HEK293 (cell line): ENCODE results near the gene NOTCH3.

Experiments used
- CTCF ChIA-PET: fragments of 350-600 bp; formaldehyde crosslinking; extraction: SDS; loops from one replicate; lab custom pipeline; 2021; ENCODE audit warnings: antibody characterized with exemption; lab: Yijun Ruan, JAX
- POLR2A ChIA-PET: fragments of 300-600 bp; formaldehyde crosslinking; extraction: SDS; loops from one replicate; lab custom pipeline; 2020; ENCODE audit warnings: antibody characterized with exemption, inconsistent platforms; lab: Yijun Ruan, JAX
- H3K27ac ChIP-seq: fragments of 200-500 bp; sonication (Bioruptor generic); 2 replicates; pipeline ENCODE4 v1.5.1; 2014; ENCODE audit warnings: low read depth, low read length, control low read depth, inconsistent platforms; ENCODE audit errors: extremely low read depth
- H3K36me3 ChIP-seq, 2 experiments: fragments of 200-500 bp in 1 of 2; sonication (Bioruptor generic) in 1 of 2; 1 replicate in 1 of 2; 2 replicates in 1 of 2; pipeline ENCODE4 v1.5.1; 2014 to 2017; ENCODE audit warnings: inconsistent platforms in 2 of 2, low read length in 2 of 2; ENCODE audit not compliant: control insufficient read depth in 2 of 2, insufficient read depth in 1 of 2
- H3K4me1 ChIP-seq: fragments of 200-500 bp; sonication (Bioruptor generic); 2 replicates; pipeline ENCODE4 v1.5.1; 2014; ENCODE audit warnings: mild to moderate bottlenecking, low read length, inconsistent platforms; ENCODE audit not compliant: control insufficient read depth, insufficient read depth
- H3K4me3 ChIP-seq: 2 replicates; pipeline ENCODE4 v1.5.1; 2011; ENCODE audit warnings: low read depth, mild to moderate bottlenecking, control low read depth, low read length, moderate library complexity
- H3K9me3 ChIP-seq: fragments of 200-500 bp; sonication (Bioruptor generic); 2 replicates; pipeline ENCODE4 v1.5.1; 2014; ENCODE audit warnings: low read depth, low read length, inconsistent platforms; ENCODE audit not compliant: control insufficient read depth, insufficient read depth
- EGR2 ChIP-seq: fragments of 450-650 bp; formaldehyde crosslinking; IDR thresholded peaks from 2 replicates; pipeline ENCODE4 v1.5.1; 2016; ENCODE audit warnings: low read depth, missing biosample characterization, missing genetic modification characterization
- FEZF1 ChIP-seq: fragments of 450-650 bp; formaldehyde crosslinking; IDR thresholded peaks from 2 replicates; pipeline ENCODE4 v1.5.1; 2016; ENCODE audit warnings: missing biosample characterization, missing genetic modification characterization
- KLF9 ChIP-seq: fragments of 450-650 bp; formaldehyde crosslinking; IDR thresholded peaks from 2 replicates; pipeline ENCODE4 v1.5.1; 2016; ENCODE audit warnings: missing biosample characterization, missing genetic modification characterization, low read depth
- ZBTB1 ChIP-seq: fragments of 450-650 bp; formaldehyde crosslinking; IDR thresholded peaks from 2 replicates; pipeline ENCODE4 v1.5.1; 2016; ENCODE audit warnings: missing biosample characterization, missing genetic modification characterization
- ZFP41 ChIP-seq: fragments of 450-650 bp; formaldehyde crosslinking; IDR thresholded peaks from 2 replicates; pipeline ENCODE4 v1.5.1; 2016; ENCODE audit warnings: missing biosample characterization, missing genetic modification characterization, borderline replicate concordance
- ZNF133 ChIP-seq: fragments of 450-650 bp; formaldehyde crosslinking; IDR thresholded peaks from 2 replicates; pipeline ENCODE4 v1.5.1; 2016; ENCODE audit warnings: missing biosample characterization, missing genetic modification characterization
- ZNF16 ChIP-seq: fragments of 450-650 bp; formaldehyde crosslinking; IDR thresholded peaks from 2 replicates; pipeline ENCODE4 v1.5.1; 2016; ENCODE audit warnings: low read depth, missing biosample characterization, missing genetic modification characterization
- ZNF184 ChIP-seq: fragments of 450-650 bp; IDR thresholded peaks from 2 replicates; pipeline ENCODE4 v1.5.1; 2018; ENCODE audit warnings: missing biosample characterization, mild to moderate bottlenecking, missing genetic modification characterization
- ZNF311 ChIP-seq: fragments of 450-650 bp; formaldehyde crosslinking; IDR thresholded peaks from 2 replicates; pipeline ENCODE4 v1.5.1; 2017; ENCODE audit warnings: missing biosample characterization, missing genetic modification characterization, borderline replicate concordance
- ZNF596 ChIP-seq: fragments of 450-650 bp; IDR thresholded peaks from 2 replicates; pipeline ENCODE4 v1.5.0; 2018; ENCODE audit warnings: missing biosample characterization, mild to moderate bottlenecking, missing genetic modification characterization, moderate library complexity
- ZNF600 ChIP-seq: fragments of 450-650 bp; formaldehyde crosslinking; IDR thresholded peaks from 2 replicates; pipeline ENCODE4 v1.5.1; 2016; ENCODE audit warnings: missing biosample characterization, missing genetic modification characterization
- TF ChIP-seq, protein P1 (sequence below): fragments of 450-650 bp; IDR thresholded peaks from 2 replicates; pipeline ENCODE4 v1.5.1; 2018; ENCODE audit warnings: missing biosample characterization, missing genetic modification characterization

Gene NOTCH3

DNA sequence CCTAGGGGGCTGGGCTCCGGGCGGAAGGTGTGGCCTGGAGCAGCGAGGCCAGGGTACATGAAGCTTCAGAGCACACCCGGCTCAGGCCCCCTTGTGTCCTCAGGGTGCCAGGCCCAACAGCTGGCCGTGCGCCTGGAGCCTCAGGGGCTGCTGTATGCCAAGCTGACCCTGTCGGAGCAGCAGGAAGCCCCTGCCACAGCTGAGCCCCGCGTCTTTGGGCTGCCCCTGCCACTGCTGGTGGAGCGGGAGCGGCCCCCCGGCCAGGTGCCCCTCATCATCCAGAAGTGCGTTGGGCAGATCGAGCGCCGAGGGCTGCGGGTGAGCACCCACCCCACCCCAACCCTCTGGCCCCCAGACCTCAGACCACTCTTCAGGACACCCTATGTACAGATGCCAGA is 90.4 kb downstream of the NOTCH3 start:
- H3K36me3 ChIP-seq = peaks cover 0 to 56% of the 10 kb centered on the region in 2 experiments; a peak in 2 of 3 replicates
- POLR2A ChIA-PET = interaction anchor here (0.6 kb wide), 1 partner anchor 1323 kb away, joined by 9 read pairs; no protein-coding TSS in a partner anchor
- TF ChIP-seq FEZF1 (tag by site-specific recombination) = no peak
- no peak for TF ChIP-seq ZNF133 (tag by site-specific recombination)
- no peak for TF ChIP-seq ZNF600 (tag by site-specific recombination)
- TF ChIP-seq, protein P1, sequence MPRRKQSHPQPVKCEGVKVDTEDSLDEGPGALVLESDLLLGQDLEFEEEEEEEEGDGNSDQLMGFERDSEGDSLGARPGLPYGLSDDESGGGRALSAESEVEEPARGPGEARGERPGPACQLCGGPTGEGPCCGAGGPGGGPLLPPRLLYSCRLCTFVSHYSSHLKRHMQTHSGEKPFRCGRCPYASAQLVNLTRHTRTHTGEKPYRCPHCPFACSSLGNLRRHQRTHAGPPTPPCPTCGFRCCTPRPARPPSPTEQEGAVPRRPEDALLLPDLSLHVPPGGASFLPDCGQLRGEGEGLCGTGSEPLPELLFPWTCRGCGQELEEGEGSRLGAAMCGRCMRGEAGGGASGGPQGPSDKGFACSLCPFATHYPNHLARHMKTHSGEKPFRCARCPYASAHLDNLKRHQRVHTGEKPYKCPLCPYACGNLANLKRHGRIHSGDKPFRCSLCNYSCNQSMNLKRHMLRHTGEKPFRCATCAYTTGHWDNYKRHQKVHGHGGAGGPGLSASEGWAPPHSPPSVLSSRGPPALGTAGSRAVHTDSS (tag by site-specific recombination) = no peak
- no peak for TF ChIP-seq ZNF184 (tag by site-specific recombination)
- no peak for TF ChIP-seq KLF9 (tag by site-specific recombination)
- TF ChIP-seq ZBTB1 = no peak
- TF ChIP-seq ZNF311 (tag by site-specific recombination) = no peak
- TF ChIP-seq ZFP41 (tag by site-specific recombination) = no peak

DNA sequence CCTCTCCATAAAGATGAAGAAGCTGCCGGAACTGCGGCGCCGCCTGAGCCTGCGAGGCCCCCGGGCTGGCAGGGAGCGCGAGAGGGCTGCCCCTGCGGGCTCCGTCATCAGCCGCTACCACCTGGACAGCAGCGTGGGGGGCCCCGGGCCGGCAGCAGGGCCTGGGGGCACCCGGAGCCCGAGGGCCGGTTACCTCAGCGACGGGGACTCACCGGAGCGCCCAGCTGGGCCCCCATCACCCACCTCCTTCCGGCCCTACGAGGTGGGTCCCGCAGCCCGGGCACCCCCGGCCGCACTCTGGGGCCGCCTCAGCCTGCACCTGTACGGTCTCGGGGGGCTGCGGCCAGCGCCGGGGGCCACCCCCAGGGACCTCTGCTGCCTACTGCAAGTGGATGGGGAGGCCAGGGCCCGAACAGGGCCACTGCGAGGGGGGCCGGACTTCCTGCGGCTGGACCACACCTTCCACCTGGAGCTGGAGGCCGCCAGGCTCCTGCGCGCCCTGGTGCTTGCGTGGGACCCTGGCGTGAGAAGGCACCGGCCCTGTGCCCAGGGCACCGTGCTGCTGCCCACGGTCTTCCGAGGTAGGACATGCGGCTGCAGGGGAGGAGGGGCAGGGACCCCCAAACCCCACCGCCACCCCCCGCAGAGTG is 90.9 kb downstream of the NOTCH3 start:
- Histone ChIP-seq H3K4me3 (no peak overlapping the region), H3K27ac (no peak overlapping the region), H3K9me3 (no peaks in the 10 kb centered on the region), H3K36me3 (peaks cover 0 to 50% of the 10 kb centered on the region in 2 experiments; a peak in 2 of 3 replicates), H3K4me1 (no peaks in the 10 kb centered on the region; the same call in 1 of the 2 replicates)
- TF ChIP-seq ZNF596 (tag by site-specific recombination) (no peak), EGR2 (tag by site-specific recombination) (no peak), ZNF16 (tag by site-specific recombination) (no peak)
- ChIA-PET POLR2A (no interaction called here), CTCF (no interaction called here)

More for the DNA sequence above, 90.4 kb downstream of the NOTCH3 start:
- Histone ChIP-seq H3K4me3 (no peak overlapping the region), H3K9me3 (no peaks in the 10 kb centered on the region), H3K27ac (no peak overlapping the region), H3K4me1 (no peaks in the 10 kb centered on the region; the same call in 1 of the 2 replicates)
- CTCF ChIA-PET = interaction anchor here (1.5 kb wide), 1 partner anchor 39 kb away, joined by 4 read pairs; no protein-coding TSS in a partner anchor
